Eye (tissue), 1 donor: Measurements from ENCODE around the gene STK4.

Source experiments
- DNase-seq: peaks from one replicate; pipeline ENCODE4 v3.0.0-alpha.2; 2015

Gene STK4

GRCh38 chr20:45091366-45091765 lies 125.1 kb downstream of the STK4 start:
- no peak for DNase-seq

DNA sequence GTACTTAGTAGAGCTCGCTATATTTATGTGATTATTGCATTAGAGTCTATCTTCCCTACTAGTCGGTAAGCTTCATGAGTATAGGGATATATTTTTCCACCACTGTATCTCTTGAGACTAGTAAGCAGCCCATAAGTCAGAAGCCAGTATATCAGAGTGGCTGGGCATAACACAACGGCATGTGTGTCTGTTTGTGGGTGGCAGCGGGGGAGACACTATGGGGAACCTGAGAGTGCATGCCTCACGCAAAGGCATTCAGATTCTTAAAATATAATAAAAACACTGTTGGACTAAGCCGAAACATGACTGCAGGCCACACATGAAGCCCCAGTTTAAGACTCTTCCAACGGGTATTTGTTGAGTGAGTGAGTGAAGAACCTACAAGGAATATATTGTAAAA lies 126.6 kb downstream of the STK4 start:
- no peak for DNase-seq

DNA sequence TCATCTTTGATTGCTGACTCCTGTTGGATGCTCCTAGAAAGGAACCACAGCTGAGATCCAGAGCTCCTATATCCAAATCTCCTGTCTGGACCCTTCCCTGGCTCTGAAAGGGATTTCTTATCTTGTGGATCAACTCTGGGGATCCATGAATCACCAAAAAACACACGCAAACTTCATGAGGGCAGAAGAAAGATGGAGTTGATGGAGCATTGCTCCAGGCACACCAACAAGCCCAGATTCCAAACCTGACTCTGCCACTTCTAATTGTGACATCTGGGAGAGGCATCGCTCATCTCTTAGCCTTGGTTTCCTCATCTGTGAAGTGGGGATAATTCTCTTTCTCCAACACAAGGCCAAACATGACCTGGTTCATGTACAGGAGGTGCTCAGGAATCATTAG lies 127.9 kb downstream of the STK4 start:
- no peak for DNase-seq

DNA sequence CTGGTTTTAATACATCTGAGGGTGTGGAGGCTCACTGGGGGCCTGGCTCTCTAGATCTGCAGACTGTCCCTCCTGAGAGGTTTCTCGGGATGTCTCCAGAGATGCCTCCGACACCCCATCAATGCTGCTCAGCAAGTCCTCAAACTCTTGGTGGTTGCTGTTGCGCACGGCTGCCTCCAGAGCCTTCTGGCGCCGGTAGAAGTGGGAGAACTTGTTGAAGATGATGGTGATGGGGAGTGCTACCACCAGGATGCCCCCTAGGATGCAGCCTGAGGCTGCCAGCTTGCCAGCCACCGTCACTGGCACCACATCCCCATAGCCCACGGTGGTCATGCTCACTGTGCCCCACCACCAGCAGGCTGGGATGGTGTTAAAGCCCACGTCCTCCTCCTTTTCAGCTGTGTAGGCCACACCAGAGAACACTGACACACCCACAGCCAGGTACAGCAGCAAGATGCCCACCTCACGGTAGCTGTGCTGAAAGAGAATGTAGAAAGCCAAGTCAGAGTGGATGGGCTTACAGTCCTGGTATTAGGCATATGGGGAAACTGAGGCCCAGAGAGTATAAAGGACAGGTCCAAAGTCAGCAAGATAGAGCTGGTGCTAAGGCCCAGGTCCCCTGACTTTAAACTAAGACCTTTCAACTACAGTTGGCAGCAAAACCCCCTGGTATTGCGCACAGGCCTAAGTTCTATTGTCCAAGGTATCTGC lies 128.7 kb downstream of the STK4 start:
- no peak for DNase-seq

GRCh38 chr20:45095805-45096238 lies 129.5 kb downstream of the STK4 start:
- DNase-seq = peak; percentile 81

- no peak for DNase-seq
These were observed 130.5 kb downstream of the STK4 start for GRCh38 chr20:45096781-45097180.

- peak; percentile 67 for DNase-seq
These were observed 131.3 kb downstream of the STK4 start for GRCh38 chr20:45097485-45098102.

DNA sequence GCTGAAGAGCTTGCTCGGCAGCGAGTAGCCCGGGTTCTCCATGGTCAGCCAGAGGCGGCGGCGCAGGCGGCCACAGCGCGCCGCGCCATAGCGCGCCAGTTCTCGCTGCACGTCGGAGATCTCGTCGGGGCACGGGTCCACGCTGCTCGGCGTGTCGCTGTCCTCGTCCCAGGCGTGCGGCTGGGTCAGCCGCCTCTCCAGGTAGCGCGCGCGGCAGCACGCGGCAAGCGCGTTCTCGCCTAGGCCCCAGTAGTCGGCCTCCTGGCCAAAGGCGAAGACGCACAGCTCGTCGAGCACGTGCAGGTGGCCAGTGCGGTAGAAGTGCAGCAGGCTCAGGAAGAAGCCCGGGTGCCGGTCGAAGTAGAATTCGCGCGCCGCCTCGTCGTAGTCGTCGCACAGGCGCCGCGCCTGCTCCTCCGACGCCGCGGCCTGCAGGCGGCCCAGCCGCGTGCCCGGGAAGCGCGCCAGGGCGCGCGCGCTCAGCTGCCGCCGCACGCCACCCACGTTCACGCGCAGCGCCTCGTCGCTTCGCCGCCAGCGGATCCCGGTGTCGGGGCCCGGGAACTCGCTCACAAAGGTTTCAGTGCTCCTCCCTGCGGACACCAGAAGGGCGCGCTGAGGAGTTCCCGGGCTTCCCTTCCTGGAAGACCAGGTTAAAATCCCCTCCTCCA lies 131.9 kb downstream of the STK4 start:
- peak; percentile 71 for DNase-seq

- peak; percentile 69 for DNase-seq
These were observed 134.4 kb downstream of the STK4 start, which contains the start of gene KCNS1 for GRCh38 chr20:45100563-45101245. TSS of gene KCNS1 (minus strand) at chr20:45101127. CDS start at chr20:45099236, 1,891 bp downstream.

DNA sequence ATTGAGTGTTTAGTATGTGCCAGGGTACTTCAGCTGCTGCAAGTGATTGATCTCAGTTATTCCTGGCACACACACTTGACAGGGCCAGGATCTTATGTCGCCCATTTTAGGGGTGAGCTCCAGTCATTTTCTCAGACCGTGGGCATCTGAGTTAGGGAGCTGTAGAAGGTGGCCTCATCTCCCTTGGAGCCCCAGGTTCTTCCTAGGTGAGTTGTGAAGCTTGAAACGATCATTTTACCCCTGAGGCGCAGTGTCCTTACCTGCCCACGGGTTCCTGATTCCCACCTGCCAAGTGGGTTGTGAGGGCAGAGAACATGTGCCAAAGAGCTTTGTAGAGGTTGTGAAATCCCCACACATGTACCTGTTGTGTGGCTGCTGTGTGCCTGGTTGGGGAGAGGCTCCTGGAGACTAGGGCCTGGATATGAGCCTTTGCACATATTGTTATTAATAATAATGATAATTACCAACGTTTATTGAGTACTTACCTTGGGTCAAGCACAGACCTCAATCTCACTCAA lies 135.1 kb downstream of the STK4 start:
- DNase-seq = no peak

- no peak for DNase-seq
These were observed 136.8 kb downstream of the STK4 start for GRCh38 chr20:45103072-45103471.

GRCh38 chr20:45104786-45105185 lies 138.5 kb downstream of the STK4 start:
- no peak for DNase-seq

DNA sequence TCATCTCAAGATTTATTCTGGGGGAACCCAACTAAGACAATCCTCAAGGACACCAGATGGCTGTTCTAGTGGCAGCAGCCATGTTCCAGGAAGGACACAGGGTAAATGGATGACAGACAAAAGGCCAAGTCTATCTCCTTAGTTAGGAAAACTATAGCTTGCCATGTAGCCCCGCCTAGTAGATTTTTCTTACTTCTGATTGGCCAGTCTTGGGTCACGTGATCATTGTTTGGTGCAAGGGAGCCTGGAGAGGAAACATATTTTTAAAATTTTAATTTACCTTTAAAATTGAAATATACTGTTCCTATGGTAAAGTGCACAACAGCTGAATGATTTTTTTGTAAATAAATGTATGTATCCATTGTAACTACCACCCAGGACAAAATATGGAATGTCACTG lies 139.0 kb downstream of the STK4 start:
- no peak for DNase-seq

- DNase-seq = no peak
These were observed 143.3 kb downstream of the STK4 start for GRCh38 chr20:45109634-45110033.

GRCh38 chr20:45110301-45110700 lies 144.0 kb downstream of the STK4 start:
- no peak for DNase-seq

DNA sequence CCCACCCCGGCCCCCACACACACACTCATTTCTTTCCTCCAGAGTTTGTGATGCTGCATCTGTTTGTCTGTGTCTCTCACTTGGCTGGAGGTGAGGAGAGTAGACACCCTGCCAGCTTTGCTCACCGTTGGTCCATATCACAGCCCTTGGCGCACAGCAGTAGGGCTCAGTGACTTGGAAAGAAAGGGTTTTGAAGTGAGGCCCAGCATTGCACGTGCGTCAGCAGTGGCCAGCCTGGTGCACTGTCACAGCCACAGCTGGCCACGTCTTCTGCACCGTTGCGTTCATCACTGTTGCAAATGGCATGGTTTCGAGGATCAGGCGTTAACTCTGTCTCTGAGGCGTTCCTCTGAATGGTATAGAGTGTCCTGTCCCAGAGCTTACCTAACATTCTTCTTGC lies 145.0 kb downstream of the STK4 start:
- DNase-seq = peak; percentile 83

DNA sequence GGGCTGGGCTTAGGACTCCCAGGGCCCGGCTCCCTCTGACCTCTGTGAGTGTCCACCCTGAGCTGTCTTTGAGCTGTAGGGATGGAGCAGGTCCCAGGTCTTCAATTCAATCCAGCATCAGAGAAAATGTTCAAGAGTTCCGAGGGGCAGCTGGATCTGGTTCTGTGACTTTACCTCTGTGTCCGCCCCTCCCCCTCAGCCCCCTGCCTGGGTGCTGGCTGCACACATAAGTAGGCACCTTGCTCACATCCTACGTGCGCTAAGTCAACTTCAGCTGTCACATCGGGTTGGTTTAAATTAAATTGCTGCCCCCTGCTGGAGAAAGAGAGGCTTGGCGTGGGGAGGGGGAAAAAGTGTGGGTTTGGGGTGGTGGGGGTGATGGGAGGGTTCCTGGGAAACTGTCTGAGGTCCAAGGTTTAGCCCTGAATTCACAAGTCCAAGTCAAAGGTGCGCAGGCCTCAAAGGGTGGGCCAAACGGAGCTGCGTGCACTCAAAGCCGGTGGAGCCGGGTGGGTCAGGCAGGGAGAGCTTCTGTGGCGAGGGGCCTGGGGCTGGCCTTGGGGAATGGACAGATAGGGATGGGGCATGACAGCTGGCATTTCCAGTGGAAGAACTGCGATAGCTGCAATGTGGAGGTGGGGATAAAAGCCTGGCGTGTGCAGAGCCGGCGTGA lies 145.6 kb downstream of the STK4 start:
- DNase-seq = peak; percentile 49

GRCh38 chr20:45112754-45113153 lies 146.4 kb downstream of the STK4 start:
- DNase-seq = no peak

DNA sequence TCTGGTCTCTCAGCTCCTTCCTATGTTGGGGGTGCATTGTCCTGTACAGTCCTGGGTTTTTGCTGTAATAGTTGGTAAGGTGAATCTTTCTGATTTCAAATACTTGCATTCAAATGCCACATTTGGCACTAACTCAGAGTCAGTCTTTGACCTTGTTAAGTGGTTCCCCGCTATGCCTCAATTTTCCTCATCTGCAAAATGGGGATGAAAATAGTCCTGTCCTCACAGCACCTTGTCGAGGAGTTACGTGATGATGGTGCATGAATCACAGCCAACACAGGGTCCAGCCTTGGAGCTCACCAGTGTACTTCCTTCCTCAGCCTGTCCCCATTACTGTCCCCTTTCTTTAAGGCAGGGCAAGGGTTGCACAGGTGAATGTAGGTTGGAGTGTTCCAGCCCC lies 147.6 kb downstream of the STK4 start:
- DNase-seq = no peak

DNA sequence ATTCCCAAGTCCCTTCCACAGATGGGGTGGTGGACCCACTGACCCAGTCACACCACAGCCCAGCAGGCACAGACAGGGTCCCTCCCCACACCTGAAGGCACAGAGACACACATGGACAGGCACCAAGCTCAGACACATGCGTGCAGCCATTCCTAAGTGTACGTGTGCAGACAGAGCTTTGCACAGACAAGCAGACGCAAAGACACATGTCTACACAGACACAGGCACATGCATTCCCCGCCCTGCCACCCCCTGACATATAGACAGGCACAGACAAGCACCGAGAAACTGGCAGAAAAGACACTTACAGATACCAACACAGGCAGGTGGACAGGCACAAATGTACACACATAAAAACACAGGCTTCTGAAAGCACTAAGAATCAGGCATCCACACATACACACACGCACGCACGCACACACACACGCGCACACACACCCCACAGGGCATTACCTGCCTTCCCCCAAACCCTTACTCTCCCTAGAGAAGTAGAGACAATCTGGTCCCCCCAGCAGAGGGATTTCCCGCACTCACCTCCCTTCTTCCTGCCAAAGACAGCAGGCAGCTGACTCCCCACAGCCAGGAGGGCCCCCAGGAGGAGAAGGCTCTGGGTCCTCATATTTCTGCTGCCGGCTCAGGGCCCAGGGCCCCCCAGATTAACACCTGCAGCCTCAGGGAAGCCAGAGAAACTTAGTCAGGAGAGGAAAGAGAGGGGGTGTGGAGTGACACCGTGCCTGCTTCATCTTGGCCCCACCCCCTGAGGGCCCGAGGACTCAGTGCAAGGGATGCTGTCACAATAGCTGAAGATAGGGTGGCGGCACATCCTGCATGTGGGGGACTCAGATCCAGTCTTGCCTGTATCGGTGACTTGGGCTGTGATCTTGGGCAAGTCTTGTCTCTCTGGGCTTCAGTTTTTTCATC lies 148.4 kb downstream of the STK4 start, which contains the start of gene WFDC5:
Gene WFDC5, minus strand, starts transcription at position 710 of the 921 bp plus-strand sequence. Its CDS starts 91 bp downstream, at position 619.
- DNase-seq = peak; percentile 9

DNA sequence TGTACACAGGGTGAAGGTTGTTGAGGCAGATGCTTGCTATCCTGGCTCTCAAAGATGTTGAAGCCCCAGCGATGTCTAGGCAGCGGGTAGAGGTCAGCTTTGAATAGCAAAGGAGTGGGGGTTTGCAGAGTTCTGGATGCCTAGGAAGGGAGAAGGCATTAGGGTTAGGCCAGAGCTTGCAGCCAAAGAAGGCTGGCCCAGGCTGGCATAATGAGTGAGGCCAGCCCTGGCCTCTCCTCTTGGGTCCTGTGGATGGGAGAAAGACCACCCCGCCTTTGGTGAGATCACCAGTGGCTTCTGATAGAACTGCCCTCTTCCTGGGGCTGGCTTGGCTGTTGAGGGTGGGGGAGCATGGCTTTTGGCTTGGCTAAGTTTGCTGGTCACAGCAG lies 149.1 kb downstream of the STK4 start:
- no peak for DNase-seq
